GM19455 (cell line): ENCODE results near the gene SH3GLB2.
"Not testable (repeated sequence)": the region's sequence is repeated elsewhere in the genome, so short reads cannot be mapped to it uniquely, and the experiment has no call there.

Experiments
- ATAC-seq: cut with Tn5 transposase; IDR thresholded peaks from one replicate; pipeline ENCODE4 v1.9.1; 2021; ENCODE audit not compliant: unreplicated experiment

The SH3GLB2 gene

DNA sequence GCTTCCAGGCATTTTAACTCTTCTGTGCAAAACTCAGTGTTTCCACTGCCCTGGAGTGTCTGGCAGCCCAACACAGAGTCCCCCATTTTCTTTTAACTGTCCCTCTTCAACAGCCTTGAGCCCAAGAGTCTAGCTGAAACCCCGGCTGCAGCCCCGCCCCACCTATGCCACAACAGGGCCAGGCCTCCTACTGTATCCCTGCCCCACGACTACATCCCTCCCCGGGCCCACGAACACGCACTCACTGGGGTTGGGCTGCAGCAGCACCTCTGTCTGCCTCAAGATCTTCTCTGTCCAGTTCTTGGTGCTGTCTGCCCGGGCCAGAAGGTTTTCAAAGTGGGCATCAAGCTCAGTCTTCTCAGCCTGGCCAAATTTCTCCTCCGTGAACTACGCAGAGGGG lies 6.1 kb downstream of the SH3GLB2 start:
- ATAC-seq: no peak

DNA sequence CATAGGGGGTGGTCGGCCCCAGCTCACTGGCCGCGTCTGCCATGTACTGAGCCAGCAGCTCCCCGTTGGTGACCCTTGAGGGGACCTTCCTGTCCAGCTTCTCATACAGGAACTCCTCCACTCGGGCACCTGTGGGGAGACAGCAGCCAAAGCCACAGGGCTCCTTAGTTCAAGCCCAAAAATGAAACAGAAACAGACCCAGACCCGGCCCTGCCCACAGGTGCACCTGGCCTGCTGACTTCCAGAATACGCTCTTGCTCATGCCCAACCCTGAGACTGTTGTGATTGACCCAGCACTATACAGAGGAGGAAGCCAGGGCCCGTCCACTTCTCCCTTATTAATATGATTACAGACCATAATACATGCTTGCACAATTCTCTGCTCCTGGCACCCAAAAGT lies 7.0 kb downstream of the SH3GLB2 start:
- peak; percentile 68 for ATAC-seq

DNA sequence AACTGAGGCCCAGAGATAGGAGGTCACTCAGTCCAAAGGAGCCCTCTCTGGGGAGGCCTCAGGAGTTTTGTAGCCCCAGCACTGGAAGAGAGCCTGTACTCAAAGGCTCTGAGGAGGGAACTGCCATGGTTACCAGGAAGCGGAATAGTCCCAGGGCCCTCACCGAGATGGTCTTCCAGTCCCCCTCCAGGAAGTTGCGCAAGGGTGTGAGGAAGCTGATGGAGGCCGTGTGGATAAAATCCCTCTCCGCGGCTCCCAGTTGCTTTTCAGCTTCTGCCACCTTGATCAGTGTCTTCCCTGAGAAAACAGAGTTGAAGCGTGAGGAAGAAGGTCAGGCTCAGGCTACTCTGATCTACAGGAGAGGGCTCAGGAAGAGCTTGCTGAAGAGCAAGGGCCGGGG lies 13.5 kb downstream of the SH3GLB2 start:
- ATAC-seq: no peak

DNA sequence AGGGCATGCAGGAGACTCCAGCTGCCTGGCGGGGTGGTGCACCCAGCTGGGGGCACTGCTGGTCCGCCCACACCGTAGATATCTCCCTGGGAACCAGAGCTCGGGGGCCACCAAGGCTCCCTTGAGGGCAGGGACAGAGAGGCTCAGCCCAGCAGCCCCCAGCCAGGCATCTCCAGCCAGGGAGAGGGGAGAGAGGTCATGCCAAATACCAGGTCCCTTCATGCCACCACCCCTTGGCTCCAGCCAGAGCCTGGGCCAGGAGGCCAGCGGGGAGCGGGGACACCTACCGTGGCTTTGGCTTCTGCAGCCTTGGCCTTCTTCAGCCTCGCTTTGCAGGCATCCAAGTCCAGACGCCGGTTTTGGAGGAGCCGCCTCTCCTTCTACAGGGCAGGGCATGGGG lies 14.0 kb downstream of the SH3GLB2 start:
- ATAC-seq: no peak

DNA sequence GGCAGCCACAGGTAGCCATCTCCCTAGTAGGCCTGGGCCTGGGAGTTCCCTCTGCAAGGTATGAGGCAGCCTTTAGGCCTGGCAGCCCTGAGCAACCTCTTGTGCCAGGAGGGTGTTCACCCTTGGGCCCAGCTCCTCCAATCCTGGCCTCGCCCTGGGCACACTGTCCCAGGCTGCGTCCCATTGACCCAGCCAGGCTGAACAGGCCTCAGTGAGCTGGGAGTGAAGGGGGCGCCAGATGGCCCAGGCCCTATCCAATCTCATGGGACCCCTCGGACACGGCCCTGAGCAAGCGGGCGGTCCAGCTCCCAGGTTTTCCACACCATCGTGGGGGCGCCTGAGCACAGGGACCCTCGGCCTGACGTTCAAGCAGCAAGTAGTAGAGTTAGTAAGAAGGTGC lies 14.5 kb downstream of the SH3GLB2 start:
- ATAC-seq: no peak

DNA sequence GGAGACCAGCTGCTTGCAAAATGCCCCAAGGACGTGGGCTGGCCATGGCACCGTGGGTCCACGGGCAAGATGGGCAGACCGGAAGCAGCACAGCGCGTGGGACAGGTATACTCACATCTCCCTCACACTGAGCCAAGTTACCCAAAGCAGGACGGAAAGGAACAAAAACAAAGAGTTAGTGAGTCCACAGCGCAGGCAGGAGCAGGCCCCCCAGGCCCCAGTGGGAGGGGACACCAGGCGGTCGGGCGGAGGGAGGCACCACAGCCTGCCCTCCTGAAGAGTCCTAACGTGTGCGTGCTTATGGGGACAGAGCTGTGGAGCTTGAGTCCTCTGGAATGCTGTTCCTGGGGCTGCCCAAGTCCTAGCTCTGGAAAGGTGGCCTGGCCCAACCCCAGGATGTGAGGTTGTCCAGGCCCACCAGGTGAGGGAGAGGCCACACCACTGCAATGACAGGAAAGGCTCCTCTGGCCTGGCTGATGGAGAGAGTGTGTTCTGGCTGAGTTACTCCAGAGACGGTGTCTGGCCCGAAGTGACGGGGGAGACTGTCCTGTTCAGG lies 15.2 kb downstream of the SH3GLB2 start:
- no peak for ATAC-seq

DNA sequence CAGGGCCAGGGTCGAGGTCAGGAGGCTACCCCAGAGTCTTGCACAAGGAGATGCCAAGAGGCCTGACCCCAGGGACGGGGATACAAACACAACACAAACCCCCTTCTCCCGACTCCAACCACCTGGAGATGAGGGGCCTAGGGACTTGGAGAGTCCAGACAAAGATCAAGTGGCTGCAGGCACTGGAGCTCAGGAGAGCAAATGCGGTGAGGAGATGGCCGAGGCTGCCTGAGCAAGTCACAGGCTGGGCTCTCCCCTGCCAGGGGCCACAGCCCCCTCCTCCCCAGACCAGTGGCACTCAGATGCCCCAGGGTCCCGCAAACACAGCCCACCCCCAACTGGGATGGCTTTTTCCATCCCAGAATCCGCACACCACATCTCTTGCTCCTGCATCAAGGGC lies 15.8 kb downstream of the SH3GLB2 start:
- ATAC-seq: no peak

DNA sequence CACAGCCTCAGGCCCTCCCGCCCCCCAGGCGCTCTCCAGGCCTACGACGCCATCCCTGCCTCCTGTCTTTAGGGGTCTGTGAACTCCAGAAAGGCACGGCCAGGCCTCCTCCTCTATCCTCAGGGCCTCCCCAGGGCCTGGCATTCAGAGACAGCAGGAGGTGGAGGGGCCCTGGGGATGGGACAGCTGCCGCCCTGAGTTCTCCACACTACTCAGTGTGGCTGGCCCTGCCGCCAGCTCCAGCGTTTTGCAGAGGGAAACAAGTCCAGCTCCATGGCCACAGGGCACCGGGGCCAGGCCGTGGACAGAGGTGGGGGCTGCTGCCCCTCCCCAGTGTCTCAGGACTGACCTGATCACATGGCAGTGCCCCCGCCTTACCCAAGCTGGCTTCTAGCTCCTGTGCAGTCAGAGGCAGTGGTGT lies 16.4 kb downstream of the SH3GLB2 start:
- ATAC-seq: no peak

DNA sequence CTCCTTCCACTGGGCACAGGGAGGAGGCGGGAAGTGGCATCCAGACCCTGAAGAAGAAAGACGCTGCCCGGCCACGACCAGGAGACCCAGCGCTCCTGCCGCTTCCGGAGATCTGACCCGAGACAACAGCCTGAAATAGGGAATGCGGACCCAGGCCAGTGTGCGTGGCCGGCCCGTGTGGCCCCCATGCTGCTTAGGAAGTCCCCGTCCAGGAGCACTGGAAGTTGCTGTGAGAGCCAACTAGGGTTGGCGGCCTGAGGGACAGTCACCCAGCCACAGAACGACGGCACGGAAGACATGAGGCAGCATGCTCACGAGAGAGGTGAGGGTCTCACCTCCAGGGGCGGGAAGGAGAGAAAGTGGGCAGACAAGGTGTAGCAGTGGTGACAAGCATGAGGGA lies 17.0 kb downstream of the SH3GLB2 start:
- ATAC-seq: no peak

DNA sequence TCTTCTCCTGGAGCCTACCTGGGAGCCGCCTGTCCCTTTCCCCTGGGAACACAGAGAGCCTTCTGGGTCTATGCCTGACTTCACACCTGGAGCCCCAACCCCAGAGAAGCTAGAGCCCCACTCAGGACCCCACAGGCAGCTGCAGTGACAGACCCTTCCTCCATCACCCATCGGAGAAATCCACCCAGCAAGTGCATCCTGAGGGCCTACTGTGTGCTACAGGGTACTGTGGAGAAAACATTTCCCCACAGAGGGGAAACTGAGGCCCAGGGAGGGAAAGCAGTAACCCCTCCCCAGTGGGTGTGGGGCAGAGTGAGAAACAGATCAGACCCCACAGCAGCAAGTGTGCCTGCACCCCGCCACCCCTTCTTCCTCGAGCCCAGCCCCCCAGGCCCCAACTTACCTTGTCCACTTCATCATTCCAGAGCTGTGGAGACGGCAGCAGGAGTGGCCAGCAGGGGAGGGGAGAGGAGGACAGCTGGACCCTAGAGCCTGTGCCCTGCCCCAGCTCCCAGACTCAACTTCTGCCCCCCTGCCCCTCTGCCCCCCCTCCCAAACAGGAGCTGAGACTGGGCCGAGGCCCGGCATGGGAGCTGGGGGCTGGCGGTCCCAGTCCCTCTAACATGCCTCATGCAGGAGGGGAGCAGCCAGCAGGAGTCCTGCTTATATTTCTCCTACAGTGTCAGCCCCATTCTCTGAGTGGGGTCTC lies 17.7 kb downstream of the SH3GLB2 start:
- no peak for ATAC-seq

DNA sequence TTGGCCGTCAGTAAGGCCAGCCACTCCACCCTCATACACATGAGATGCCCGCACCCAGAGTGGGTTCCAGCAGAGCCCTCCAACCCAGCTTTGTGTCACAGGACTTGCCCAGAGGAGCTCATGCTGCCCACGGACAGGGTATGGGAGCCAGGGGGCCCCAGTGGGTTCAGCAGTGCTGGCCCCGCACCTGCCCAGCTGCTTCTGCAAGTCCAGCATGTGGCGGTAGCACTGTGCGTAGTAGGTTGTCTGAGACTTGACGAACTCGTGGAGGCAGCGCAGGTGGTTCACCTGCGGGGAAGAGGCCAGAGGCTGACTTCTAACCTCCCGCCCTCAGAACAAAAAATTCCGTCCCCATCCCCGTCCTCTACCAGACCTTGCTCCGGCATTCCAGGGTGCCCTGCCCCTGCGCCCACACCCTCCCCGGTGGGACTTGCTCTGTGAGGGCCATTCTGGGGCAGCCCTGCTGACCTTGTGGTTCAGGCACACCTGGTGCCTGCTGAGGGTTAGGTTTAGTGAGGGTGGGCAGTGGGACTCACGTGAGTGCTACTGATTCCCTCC lies 18.5 kb downstream of the SH3GLB2 start:
- ATAC-seq: no peak

DNA sequence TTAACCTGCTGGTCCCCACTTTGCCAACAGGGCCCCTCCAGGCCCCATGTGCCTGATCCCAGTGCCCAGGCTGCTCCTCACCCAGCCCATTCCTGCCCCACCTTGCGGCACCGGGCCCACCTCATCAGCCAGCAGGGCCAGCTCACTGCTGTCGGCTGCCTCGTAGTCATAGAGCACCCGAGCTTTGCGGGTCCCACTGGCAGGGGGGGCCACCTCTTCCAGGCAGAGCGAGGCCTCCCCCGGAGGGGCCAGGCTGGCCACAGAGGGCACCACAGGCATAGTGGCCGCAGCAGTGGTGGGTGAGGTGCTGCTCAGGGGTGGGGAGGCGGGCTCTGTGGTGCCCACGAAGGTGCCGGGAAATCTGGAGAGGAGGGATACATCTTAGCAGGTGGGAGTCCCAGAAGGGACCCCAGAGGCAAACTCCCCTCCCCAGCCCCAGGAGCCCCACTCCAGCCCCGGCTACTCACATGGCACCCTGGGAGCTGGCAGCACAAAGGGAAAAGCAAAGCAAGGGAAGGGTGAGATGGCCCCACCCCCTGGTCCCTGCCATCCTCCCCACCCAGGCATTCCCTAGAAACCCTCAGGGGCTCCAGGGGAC lies 19.0 kb downstream of the SH3GLB2 start:
- ATAC-seq: no peak

DNA sequence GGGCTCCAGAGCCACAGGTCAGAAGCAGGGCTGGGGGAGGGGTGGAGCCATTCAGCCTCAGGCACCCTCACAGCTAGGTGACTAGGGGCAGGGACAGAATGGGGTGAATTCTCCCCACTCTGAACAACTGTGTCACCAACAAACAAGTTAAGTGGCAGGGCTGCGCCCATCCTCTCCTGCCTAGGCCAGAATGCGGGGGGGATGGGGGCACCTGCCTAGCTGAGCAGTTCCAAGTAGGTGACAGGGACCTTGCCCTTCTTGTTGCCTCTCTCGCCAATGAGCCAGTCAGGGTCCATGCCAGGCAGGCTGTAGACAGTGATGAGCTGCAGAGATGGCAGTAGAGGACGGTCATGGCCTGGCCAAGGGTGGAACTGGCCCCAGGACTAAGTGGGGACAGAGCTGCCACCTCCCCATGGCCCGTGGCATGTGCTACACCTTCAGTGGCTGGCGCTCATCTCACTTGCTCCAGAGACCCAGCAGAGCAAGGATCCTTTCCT lies 19.6 kb downstream of the SH3GLB2 start:
- ATAC-seq: no peak

DNA sequence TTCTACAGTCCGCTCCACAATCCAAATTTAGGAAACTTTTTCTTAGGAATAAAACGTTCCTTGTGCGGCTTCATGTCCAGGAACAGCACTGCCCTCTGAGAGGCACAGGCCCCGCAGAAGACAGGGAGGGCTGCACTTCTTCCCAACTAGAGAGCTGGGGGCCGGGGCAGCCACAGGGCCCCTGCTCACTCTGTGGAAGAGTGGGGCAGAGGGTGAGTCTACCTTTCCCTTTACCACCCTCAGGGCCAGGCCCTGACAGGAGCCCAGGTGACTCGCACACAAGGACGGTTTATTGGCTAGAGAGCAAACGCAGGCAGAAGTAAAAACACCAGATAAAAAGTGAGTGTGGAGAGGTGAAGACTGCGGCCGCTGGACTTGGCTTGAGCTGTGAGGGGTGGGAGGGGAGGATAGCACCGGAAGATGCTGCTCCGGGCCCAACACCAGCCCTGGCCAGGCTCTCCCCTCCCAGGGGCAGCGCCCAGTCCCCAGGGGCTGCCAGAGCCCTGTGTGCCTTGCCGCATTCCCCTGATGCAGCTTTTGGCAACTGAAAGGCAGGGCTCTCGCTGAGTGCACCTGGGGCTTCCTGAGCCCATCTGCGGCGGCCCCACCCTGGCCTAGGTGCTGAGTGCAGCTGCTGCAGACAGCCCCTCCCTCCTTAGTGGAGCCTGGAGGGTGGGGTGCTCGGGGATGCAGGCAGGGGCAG lies 20.2 kb downstream of the SH3GLB2 start:
- no peak for ATAC-seq

DNA sequence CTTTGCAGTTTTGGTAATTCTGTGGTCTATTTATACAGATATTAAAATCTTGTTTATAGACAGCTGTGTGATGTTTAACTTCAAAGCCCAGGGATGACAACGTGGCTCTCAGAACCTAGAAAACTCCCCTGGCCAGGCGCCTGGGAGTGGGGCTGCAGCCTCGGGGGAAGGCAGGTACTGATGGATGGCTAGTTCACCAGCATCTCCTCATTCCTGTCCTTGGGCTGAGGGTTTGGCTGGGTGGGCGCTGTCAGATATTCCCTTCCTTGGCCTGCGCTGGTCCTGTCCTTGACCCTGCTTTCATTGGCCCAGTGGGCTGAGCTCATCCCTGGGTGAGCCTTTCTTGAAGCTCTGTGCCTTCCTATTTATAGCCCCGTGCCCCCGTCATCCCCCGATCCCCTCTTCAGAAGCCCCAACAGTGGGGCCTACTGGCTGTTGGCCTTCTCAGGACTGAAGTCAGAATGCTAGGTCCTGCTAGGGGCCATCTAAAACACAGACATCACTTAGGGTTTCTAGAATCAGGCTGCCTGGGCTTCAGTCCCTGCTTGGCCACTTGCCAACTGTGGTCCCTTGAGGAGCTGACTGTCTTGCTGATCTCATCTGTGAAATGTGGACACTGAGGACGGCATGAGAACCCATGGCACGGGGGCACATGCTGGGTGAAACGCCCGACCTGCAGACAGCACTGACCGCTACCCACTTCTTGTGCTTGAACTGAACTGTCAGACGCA lies 20.9 kb downstream of the SH3GLB2 start:
- no peak for ATAC-seq

DNA sequence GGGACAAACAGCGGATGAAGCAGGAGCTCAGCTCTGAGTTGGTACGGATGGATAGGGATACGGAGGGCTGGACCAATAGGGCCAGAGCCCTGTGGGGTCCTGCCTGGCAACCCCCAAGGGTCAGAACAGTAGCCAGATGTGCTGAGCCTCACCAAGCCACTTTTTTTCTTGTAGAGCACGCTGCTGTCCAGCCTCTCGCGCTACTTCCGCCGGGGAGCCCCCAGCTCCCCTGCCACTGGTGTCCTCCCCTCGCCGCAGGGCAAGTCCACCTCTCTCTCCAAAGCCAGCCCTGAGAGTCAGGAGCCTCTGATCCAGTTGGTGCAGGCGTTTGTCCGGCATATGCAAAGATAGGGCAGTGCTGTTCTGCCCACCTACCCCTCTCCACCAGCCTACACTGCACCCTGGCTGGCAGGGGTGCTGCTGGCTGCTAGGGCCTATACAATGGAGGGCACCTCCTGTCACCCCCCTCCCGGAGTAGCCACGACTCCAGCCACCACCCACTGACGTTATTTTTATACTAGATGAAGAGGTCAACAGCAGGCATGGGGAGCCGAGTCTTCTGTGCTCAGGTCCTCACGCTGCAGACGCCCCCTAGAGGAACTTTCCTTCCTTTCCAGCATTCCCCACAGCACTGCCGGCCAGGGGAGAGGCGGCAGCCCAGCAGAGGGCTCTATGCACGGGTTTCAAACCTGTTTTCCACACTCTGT lies 21.6 kb downstream of the SH3GLB2 start:
- ATAC-seq: no peak

DNA sequence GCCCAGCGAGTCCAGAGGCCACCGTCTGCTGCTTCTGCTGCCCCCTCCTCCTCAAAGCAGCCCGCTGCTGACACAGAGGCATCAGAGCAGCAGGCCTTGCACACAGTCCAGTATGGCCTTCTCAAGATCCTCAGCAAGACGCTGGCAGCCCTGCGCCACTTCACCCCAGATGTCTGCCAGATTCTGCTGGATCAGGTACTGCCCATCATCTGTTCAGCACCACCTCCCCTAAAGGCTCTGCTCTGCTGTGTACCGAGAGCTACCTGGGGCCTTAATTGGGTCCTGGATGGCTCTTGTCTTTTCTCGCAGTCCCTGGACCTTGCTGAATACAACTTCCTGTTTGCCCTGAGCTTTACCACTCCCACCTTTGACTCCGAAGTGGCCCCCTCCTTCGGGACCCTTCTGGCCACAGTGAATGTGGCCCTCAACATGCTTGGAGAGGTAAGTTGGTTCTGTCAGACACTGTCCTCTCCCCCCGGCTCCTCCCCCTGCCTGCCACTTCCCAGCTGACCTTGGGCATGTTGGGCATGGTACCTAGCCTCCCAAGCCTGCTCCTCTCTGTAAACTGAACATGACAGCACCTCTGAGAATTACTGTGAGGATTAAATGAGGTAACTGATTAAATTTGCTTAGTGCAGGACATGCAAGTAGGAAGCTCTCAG lies 22.7 kb downstream of the SH3GLB2 start:
- no peak for ATAC-seq

DNA sequence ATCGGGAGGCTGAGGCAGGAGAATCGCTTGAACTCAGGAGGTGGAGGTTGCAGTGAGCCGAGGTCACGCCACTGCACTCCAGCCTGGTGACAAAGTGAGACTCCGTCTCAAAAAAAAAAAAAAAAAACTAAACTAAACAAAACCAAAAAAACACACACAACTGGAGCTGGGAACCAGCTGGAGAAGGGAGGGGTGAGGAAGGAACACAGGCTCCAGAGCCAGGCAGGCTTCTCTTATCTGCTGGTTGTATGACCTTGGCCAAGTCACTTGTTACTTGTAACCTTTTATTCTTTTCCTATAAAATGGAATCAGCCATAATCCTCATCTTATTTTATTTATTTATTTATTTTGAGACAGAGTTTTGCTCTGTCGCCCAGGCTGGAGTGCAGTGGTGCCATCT lies 24.0 kb downstream of the SH3GLB2 start:
- not testable (repeated sequence) for ATAC-seq

DNA sequence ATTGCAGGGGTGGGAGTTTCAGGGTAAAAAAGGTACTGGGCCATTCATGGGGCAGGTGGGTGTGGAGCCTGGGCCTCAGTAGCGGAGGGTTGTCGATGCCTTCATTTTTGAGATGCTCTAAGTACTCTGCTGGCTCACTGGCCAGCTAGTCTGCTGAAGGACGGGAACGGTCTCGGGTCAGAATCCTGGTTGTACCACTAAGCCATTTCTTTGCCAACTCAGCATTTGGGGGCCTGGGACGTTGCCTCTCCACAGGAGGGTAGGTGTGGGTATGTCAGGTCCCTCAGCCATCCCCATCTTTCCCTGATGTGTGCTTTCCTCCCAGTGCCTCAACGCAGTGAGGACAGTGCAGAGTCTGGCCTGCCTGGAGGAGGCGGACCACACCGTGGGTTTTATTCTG lies 25.1 kb downstream of the SH3GLB2 start:
- no peak for ATAC-seq
